Measurements from ENCODE around the gene PMM2.
"Not testable (repeated sequence)": the region's sequence is repeated elsewhere in the genome, so short reads cannot be mapped to it uniquely, and the experiment has no call there.

PMM2 gene

GRCh38 chr16:8867216-8867931, 69.7 kb downstream of the PMM2 start:
- DNase-seq (ENCODE audit: low spot score): no peak

GRCh38 chr16:8867932-8868415, 70.3 kb downstream of the PMM2 start:
- peak; percentile 66 for DNase-seq (ENCODE audit: low spot score)

- peak; percentile 83 for DNase-seq (ENCODE audit: low spot score)
Measured at GRCh38 chr16:8868416-8869211, 71.0 kb downstream of the PMM2 start, which contains the start of gene CARHSP1. Gene CARHSP1, minus strand, starts transcription at chr16:8869006. Its CDS starts 9,678 bp downstream, at chr16:8859328.

GRCh38 chr16:8869212-8869987, 71.8 kb downstream of the PMM2 start:
- DNase-seq (ENCODE audit: low spot score): no peak

GRCh38 chr16:8869988-8870241, 72.3 kb downstream of the PMM2 start:
- not testable (repeated sequence) for DNase-seq (ENCODE audit: low spot score)

GRCh38 chr16:8872071-8872470, 74.4 kb downstream of the PMM2 start:
- no peak for DNase-seq (ENCODE audit: low spot score)

GRCh38 chr16:8872967-8873865, 75.6 kb downstream of the PMM2 start:
- DNase-seq (ENCODE audit: low spot score): no peak

GRCh38 chr16:8873866-8874195, 76.2 kb downstream of the PMM2 start:
- DNase-seq (ENCODE audit: low spot score): not testable (repeated sequence)

GRCh38 chr16:8874388-8874787, 76.7 kb downstream of the PMM2 start:
- no peak for DNase-seq (ENCODE audit: low spot score)

GRCh38 chr16:8875317-8875716, 77.7 kb downstream of the PMM2 start:
- DNase-seq (ENCODE audit: low spot score): not testable (repeated sequence)

- no peak for DNase-seq (ENCODE audit: low spot score)
Measured at GRCh38 chr16:8877894-8878522, 80.4 kb downstream of the PMM2 start.

- DNase-seq (ENCODE audit: low spot score): no peak
Measured at GRCh38 chr16:8878523-8878911, 80.9 kb downstream of the PMM2 start.

GRCh38 chr16:8880839-8881510, 83.3 kb downstream of the PMM2 start:
- DNase-seq (ENCODE audit: low spot score): no peak

GRCh38 chr16:8882041-8882617, 84.5 kb downstream of the PMM2 start, which contains the start of gene LITAFD:
Gene LITAFD, plus strand, starts transcription at chr16:8882351. Its CDS starts 2,005 bp downstream, at chr16:8884356.
- DNase-seq (ENCODE audit: low spot score): no peak

- DNase-seq (ENCODE audit: low spot score): no peak
Measured at GRCh38 chr16:8882725-8883377, 85.2 kb downstream of the PMM2 start.

- no peak for DNase-seq (ENCODE audit: low spot score)
Measured at GRCh38 chr16:8885674-8886592, 88.3 kb downstream of the PMM2 start.

GRCh38 chr16:8886593-8887430, 89.2 kb downstream of the PMM2 start:
- no peak for DNase-seq (ENCODE audit: low spot score)

- DNase-seq (ENCODE audit: low spot score): no peak
Measured at GRCh38 chr16:8887431-8887765, 89.8 kb downstream of the PMM2 start.
